Activated CD4-positive, alpha-beta T cell treated with anti-CD3 and anti-CD28 coated beads, Interleukin-2, Interleukin-4, amounts not matched to agents 100 ng/mL and 50 ng/mL, durations not matched to agents 16 hours and 8 hours (primary cell): ENCODE measurements around the gene ASF1A.

ENCODE experiments used
- DNase-seq: peaks from one replicate; pipeline ENCODE4 v3.0.0-alpha.2; 2020; ENCODE audit warnings: low spot score

ASF1A gene

DNA sequence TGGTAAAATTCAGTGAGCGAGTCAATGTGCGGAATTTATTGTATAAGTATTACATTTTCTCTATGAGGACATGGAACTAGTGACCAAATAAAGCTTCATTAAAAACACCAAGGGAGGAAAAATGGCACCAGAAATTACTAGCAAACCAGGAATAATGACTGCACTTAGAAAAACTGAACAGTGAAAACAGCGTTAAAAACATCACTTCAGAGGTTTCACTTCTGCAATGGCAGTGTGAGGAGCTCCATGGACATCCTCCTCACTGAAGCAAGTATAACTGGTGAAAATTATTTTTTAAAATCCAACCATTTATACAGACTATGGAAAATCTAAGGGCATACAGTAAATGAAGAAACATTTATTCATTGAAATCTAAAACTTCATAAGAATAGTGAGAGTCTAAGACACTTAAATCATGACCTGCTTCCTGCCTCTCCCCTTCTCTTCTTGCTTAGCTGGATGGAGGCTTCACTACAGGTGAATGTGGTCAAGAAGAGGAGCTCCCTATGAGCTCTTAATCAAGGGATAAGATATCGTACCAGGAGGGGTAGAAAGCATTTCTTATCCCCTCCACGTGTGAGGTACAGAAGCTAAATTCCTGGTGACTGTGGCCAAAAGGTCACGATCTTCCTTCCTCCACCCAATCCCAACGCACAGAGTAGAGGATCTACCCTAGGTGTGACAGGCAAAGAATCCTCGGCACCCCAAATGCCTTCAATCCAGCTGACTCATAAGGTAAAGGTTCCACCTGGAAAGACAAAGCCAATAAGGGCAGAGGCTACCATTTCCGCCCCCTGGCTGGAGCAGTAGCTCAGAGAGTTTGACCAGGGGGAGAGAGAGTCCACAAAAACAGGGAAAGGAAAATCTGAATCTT lies 12.3 kb upstream of the ASF1A start:
- no peak for DNase-seq

DNA sequence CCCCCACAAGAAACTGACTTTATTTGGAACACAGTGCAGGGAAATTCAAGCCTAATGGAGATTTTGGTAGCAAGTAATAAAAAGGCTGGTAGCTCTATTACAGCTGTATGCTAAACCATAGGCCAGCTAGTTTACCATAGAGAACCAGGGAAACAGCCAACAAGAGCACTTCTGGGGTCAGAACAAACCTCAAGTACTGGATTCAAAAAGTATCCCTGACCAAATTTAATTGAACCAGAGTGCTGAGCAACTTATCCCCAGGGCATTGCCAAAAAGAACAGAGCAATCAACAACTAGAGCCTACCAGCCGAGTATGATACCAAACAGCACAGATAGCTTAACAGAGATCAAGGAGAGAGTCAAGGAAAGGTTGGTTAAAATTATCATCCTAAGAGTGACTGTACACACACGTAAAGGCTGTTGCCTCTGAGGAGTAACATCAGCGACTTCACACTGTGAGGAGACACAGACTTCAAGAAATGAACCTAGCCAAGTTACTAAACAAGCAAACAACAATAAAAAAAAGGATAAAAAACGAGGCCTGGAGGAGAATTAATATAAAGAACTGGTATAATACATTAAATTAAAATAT lies 11.5 kb upstream of the ASF1A start:
- no peak for DNase-seq

DNA sequence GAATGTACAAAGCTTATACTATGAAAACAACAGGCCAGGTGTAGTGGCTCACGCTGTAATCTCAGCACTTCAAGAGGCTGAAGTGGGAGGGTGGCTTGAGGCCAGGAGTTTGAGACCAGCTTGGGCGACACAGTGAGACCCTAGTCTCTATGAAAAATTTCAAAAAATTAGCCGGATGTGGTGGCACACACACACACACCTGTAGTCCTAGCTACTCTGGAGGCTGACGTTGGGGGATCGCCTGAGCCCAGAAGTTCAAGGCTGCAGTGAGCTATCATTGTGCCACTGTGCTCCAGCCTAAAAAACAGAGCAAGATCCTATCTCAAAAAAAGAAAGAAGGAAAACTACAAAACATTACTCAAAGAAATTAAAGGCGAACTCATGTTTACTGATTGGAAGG lies 7.3 kb upstream of the ASF1A start:
- DNase-seq, result no peak

DNA sequence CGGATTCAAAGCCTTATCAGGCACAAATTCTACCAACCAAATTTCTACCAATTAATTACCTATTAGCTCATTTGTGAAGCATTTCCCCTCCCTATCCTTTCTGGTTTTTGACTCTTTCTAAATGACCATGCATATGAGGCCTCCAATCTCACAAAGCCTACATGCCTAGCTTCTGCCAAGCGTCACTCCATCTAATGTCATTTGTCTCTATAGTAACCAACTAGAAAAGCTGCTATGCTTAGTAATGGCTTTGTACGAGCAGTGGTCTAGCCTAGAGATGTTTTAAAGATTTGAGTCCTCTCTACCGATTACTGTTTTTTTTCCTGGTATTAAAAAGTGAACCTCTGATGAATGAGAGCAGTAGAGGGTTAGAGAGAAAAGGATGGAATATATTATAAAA lies 4.8 kb upstream of the ASF1A start:
- DNase-seq, result no peak

DNA sequence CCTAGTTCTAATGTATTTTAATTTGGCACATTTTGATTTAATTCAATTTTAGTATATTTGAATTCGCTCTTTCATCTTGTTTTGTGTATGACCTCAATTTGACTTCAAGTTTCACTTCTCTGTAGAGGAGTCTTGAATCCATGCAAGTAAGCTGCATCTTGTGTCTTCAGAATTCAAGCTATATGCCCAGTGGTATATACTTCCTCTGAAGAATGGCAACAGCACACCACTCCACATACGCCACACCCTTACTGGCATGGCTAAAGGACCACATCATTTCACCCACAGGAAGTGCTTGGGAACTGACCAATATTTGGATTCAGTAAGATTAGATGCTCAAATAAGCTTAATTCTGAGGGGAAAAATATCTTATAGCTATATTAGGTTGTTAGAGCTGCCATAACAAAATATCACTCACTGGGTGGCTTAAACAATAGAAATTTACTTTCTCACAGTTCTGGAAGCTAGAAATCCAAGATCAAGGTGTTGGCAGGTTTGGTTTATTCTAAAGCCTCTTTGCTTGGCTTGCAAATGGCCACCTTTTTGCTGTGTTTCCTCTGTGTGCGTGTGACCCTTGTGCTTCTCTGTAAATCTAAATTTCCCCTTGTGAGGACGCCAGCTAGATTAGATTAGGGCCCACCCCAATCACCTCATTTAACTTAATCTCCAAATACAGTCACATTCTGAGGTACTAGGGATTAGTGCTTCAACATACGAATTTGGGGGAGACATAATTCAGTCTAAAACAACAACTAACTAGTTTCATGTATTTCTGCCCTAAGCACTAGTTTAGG lies 2.8 kb upstream of the ASF1A start:
- DNase-seq, result no peak

DNA sequence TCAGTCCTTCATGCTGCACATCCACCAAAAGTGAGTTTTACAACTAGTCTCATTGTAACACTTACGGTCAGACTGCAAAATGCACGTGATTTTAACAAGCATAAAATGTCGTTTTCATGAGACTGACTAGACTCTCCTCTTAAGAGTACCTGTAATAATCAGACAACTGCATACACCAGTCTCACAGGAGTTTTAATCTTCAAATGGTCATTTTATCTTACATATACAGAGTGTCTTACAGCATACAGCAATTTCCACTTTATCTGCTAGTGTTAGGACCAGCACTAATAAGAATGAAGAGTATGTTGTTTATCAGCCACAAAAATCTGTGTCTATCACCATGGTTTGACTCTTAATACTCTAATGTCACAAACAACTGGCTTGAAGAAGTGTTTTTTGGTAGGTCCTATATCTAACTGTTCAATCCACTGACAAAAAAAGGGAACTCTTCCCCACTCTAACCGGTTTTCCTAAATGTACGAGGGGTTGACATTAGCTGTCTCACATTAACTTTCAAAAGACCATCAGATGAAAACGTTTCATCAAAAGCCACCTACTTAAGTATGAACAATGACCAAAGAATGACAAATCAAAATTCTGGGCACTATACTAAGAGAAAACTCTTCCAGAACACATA lies 1.5 kb upstream of the ASF1A start:
- DNase-seq, result no peak

DNA sequence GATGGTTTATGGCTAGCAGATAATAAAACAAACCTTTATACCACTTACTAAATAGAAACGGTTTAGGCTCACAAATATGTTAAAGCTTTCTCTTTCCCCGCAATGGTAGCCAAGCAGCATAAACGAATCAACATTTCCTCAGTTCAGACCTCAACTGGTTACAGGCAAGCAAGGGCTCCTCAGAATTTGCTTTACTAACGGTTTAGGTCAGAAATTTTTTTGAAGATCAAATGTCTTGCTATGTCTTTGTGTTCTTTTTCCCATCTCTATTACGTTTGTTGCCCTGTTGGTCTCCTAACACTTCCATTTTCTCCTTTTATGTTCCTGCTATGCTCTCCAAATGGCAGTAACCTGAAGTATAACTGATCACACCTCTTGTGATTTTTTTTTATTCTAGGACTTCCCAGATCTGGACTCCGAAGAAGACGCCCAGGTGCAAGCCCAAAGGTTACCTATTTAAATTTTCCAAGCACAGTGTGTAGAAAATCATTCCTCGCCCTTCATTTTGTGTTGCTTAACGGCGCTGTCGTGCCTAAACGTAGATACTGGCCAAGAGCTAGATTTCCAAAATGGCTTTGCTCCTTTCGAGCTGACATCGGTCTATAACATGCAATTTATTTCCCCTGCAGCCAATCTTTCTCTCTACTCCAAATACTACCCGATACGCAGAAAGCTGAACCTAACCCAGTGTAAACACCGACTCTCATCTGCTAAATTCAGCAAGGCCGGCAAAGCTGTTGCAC lies 717 bp upstream of the ASF1A start:
- DNase-seq, result peak; percentile 72

DNA sequence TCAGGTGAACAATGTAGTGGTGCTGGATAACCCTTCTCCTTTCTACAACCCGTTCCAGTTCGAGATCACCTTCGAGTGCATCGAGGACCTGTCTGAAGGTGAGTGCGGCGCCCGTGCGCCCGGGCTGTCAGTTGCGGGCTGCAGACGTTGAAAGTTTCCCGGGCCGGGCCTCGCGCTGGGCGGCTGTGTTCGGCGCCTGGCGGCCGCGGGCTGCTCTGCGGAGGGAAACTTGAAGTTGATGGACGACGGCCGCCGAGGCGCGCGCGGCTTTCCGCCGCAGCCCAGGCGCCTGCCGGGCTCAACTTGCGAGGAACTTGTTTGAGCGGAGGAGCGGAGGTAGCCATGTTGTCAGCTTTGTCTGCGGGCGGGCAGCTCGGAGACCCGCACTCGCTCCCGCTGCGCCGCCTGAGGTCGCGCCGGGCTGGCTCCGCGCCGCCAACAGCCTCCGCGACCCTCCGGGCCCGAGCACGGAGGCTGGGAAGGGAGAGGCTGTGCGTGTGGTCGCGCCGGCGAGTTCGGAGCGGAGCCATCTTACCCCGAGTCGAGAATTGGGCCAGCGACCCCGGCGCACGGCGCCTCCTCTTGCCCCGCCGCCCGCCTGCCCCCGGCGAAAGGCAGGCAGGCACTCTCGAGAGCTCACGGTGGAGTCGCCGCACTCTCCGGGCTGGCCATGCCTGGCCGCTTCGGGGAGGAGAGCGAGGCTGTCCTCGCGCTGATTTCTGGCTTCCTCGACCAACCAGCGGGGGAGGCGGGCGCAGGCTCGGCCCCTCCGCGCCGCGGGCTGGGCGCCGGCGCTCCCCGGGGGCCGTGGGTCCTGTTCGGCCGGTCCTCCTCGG lies 691 bp downstream of the ASF1A start:
- peak; percentile 46 for DNase-seq

DNA sequence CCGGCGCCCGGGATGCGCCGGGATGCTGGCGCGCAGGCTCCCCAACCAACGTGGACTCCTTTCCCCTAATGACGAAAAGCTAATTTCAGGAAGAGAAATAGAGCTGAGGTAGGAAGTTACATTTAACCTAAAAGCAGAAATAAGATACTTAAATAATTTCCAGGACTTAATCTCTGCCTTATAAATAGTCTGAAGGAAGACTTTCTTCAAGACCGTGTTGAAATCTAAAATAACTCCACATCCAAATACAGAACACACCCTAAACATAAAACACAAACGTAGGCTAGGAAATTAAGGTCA lies 1.3 kb downstream of the ASF1A start:
- no peak for DNase-seq

DNA sequence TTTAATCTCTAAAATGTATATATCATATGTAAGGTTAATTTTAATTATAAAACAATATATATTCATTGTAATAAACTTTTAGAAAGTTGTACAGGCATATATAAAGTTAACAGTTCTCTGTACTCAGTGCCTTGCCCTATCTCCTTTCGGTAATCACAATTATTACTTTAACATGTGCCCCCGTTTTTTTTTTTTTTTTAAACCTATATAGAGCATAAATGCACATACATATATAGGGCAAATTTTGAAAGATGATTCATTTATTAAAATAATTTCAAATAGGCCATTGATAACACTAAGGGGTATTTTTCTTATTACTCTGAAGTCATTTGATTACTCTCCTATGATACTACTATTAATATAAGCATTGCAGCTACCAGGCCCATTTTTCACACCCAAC lies 1.9 kb downstream of the ASF1A start:
- no peak for DNase-seq

DNA sequence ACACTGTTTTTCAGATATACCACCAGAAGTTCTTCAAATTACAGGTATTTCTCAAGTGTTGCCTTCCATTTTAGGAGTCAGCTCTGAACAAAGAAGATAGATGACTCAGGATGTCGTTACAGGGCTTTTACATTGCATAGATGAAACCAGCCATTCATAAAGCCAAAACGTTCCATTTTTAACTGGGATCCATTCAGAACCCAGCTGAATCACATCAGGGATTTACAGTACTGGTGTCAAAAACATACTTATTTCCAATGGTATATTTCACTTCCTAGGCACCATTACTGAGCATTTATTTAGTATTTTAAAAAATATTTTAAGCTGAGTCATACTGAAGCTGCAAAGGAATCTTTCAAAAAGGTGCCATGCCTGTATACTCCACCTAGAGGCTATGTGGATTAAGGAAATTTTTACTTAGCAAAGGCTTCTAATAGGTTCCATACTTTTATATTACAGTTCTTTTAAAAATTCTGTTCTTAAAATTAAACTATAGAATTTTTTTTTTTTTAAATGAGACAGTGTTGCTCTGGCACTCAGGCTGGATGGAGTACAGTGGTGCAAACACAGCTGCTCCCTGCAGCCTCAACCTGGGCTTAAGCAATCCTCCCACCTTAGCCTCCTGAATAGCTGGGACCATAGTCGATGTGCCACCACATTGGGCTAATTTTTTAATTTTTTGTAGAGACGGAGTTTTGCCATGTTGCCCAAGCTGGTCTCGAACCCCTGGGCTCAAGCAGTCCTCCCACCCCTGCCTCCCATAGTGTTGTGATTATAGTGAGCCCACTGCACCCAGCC lies 2.6 kb downstream of the ASF1A start:
- DNase-seq, result peak; percentile 72

DNA sequence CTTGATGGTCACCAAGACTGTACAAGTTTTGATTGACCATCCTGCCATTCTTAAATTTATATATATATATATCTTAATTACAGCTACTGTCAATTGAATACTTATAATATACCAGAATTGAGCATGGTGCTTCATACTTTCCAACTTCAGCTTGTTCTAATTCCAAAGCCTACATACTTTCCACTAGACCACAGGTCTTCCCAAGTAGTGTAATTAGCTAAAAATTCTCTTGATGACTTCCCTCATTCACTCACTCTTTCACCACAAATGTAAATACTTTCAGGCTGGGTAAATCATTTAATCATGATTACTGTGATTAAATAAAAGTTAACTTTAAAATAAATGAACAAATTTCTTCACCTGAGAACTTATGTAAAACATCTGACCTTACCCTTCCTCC lies 3.4 kb downstream of the ASF1A start:
- no peak for DNase-seq

DNA sequence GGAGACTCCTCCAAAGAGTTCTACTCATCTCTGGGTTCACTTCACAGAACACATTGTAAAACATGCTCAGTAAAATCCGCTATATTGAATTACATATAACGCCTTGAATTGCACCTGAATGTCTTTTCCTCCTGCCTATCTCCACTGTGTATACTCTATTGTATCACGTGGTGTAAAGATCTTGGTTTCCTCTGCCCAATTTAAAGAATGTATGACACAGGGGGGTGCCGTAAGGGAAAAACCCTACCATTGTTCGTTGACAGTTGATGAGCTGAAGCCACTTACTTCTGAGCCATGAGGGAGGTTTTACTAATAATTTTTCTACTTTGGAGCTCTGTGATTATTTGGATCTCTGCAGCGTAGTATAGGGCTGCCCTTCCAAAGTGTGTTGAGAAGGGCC lies 6.0 kb downstream of the ASF1A start:
- DNase-seq, result peak; percentile 47

DNA sequence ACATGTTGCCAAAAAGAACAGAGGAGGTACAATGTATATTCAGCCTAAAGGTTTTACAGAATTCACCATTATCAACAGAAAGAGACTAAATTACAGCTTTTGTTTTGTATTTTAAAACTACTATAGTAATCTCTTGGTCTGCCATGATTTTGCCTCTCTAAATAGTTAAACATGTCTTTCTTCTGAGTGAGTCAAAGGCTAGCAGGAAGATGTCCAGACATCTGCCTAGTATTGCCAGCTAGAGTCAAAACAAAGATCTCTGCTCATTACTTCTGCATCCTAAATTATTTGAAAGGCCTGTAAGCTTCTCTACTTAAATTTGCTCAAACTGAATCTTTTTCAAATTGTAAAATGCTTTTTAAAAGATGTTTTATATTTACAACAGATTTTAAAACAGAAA lies 8.8 kb downstream of the ASF1A start:
- no peak for DNase-seq

DNA sequence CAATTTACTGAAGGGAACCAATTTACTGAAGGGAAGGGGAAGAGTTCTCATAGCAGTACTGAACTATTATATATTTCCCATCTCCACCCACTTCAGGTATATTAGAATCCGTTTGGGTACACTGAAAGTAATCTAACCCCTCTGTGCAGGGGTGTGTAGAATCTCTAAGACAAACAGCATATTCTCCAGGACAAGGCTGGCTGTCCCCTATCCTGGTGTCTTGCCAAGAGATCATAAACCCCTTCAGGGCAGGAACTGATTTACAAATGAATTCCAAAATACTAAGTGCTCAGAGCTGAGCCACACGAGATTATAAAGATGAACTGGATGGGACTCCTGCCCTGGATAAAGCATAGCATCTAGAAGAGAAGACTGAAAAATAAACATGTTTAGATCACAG lies 9.2 kb downstream of the ASF1A start:
- DNase-seq, result no peak

DNA sequence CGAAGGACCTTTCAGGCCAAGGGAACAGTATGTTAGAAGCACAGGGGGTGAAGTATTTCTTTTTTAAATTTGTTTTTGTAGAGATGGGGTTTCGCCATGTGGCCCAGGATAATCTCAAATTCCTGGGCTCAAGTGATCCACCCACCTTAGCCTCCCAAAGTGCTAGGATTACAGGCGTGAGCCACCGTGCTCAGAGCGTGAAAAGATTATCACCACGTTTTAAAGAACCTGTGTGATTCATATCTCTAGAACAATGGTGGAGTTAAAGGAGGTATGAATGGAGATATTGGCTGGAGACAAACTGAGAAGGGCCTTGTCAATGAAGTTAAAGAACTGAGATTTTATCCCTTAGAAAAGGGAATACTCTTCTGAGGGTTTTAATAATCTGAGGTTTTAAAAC lies 9.7 kb downstream of the ASF1A start:
- no peak for DNase-seq

DNA sequence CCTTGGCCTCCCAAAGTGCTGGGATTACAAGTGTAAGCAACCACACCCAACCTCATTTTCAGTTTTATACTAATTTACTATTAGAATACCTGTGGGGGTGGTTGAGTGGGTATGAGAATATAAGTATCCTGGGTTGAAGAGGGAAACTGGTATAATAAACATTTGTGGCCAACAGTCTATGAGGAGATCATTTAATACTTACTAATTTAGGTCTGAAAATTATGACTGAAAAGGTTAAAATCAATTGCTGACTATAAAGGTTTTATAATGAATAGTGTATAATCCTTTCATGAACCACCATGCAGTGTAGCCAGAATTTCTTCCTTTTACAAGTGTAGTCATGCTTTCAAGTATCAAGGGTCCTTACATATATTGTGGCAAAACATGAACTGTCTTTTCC lies 11.1 kb downstream of the ASF1A start:
- no peak for DNase-seq

DNA sequence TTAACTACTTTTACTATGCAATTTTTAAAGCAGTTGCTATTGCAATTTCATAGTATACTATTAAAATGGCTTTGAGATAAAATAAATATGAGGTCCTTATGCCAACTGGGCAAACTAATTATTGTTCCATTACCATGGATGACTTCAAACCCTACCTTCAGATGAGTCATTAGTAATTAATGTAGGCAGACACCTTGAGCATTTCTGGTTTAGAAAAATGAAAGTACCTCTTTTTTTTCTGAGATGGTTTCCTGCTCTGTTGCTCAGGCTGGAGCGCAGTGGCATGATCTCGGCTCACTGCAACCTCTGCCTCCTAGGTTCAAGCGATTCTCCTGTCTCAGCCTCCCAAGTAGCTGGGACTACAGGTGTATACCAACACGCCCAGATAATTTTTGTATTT lies 11.9 kb downstream of the ASF1A start:
- no peak for DNase-seq

DNA sequence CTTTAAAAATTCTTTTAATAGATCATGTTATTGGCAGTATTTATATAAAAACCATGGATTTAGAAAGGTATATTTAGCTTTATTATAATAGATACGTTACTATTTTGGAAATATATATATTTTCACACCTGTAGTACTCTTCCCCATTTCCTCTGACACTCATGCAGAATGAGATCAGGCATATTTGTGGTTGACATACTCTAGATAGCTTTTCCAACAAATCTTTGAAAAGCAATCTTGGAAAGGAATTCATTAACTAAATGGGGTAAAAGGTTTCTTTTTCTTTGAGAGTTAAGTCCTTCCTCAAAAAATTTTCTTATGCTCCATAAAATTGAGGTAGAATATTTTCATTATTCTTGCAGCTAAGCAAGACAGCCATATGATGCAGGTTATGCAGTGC lies 14.5 kb downstream of the ASF1A start:
- no peak for DNase-seq

DNA sequence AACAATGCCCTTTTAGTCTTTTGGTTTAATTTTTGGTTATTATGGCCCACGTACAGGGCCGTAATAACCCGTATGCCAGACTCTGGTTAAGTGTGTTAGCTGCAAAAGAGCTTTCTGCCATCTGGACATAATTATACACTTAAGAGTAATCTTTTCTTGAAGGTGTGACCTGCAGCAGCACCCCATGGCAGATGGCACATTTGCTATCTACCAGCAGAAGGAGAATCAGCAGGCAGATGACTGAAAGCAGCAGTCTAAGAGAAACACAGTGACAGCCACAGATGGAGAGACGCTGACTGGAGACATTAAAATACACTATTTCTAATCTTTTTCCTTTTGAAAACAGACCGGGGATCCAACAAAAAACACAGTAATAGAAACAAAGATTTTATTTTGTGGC lies 18.7 kb downstream of the ASF1A start:
- DNase-seq, result no peak
